Ascending aorta (tissue), 2 donors: ENCODE results near the gene FOCAD. TPM values are rescaled to one million over a fixed set of nuclear protein-coding genes. Genes with fewer than 3 reads are reported as not detected.

ENCODE experiments used
- DNase-seq, 2 donors: peaks; one replicate each; pipeline ENCODE4 v3.0.0-alpha.2; 2019; ENCODE audit warnings: low spot score in 2 of 2
- H3K27ac ChIP-seq, 2 donors: fragments of 200-600 bp; sonication (generic); one replicate each; pipeline ENCODE4 v1.5.1; 2016 to 2017; ENCODE audit warnings: mild to moderate bottlenecking in 1 of 2
- H3K27me3 ChIP-seq: fragments of 200-600 bp; sonication (generic); one replicate; pipeline ENCODE4 v1.5.1; 2017
- H3K36me3 ChIP-seq, 2 donors: fragments of 200-600 bp; sonication (generic); one replicate each; pipeline ENCODE4 v1.5.1; 2016
- H3K4me1 ChIP-seq, 2 donors: fragments of 200-600 bp; sonication (generic); one replicate each; pipeline ENCODE4 v1.5.1; 2016 to 2017; ENCODE audit warnings: mild to moderate bottlenecking in 1 of 2
- H3K4me3 ChIP-seq, 2 donors: fragments of 200-600 bp; sonication (generic); one replicate each; pipeline ENCODE4 v1.5.1; 2016 to 2017; ENCODE audit warnings: mild to moderate bottlenecking in 1 of 2
- H3K9me3 ChIP-seq, 2 donors: fragments of 200-600 bp; sonication (generic); one replicate each; pipeline ENCODE4 v1.5.1; 2016
- intact Hi-C: fragments of 100-400 bp; cut with DNase I; formaldehyde crosslinking; loops from one replicate; pipeline ENCODE4 v1.15.1; 2023
- total RNA-seq: library from RNA; depleted of rRNA; stranded (reverse); fragments of >200 nt; gene quantifications from one replicate; pipeline ENCODE4 v1.1.0, GENCODE V29; 2016
- TF ChIP-seq, protein P1 (sequence below), 3 experiments: fragments of 200-600 bp in 2 of 3; fragments of 450-650 bp in 1 of 3; sonication (generic) in 2 of 3; IDR thresholded peaks; one replicate each; pipeline ENCODE4 v1.5.1; 2016 to 2019; ENCODE audit warnings: antibody characterized with exemption in 3 of 3, mild to moderate bottlenecking in 1 of 3, moderate library complexity in 1 of 3

Gene FOCAD
- total RNA-seq, 1 donor from 2014 or later: 64.3 TPM

GRCh38 chr9:20906326-20906725, 222.3 kb downstream of the FOCAD start:
- no peak for DNase-seq
- TF ChIP-seq, protein P1, sequence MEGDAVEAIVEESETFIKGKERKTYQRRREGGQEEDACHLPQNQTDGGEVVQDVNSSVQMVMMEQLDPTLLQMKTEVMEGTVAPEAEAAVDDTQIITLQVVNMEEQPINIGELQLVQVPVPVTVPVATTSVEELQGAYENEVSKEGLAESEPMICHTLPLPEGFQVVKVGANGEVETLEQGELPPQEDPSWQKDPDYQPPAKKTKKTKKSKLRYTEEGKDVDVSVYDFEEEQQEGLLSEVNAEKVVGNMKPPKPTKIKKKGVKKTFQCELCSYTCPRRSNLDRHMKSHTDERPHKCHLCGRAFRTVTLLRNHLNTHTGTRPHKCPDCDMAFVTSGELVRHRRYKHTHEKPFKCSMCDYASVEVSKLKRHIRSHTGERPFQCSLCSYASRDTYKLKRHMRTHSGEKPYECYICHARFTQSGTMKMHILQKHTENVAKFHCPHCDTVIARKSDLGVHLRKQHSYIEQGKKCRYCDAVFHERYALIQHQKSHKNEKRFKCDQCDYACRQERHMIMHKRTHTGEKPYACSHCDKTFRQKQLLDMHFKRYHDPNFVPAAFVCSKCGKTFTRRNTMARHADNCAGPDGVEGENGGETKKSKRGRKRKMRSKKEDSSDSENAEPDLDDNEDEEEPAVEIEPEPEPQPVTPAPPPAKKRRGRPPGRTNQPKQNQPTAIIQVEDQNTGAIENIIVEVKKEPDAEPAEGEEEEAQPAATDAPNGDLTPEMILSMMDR (IDR thresholded peaks at IDR 0.05): no peak

GRCh38 chr9:20908461-20908860, 224.4 kb downstream of the FOCAD start:
- TF ChIP-seq, protein P1 (IDR thresholded peaks at IDR 0.05): no peak
- H3K9me3 ChIP-seq: no peaks in the 10 kb centered on the region
- H3K4me3 ChIP-seq: no peak overlapping the region
- H3K36me3 ChIP-seq: no peaks in the 10 kb centered on the region
- DNase-seq: no peak
- H3K27me3 ChIP-seq: no peaks in the 10 kb centered on the region
- H3K4me1 ChIP-seq: no peaks in the 10 kb centered on the region
- intact Hi-C loops: no loop called here
- H3K27ac ChIP-seq: no peak overlapping the region

More at GRCh38 chr9:20906326-20906725, 222.3 kb downstream of the FOCAD start:
- H3K27ac ChIP-seq: no peak overlapping the region
- H3K4me1 ChIP-seq: no peaks in the 10 kb centered on the region
- no peaks in the 10 kb centered on the region for H3K9me3 ChIP-seq
- H3K27me3 ChIP-seq: no peaks in the 10 kb centered on the region
- no peaks in the 10 kb centered on the region for H3K36me3 ChIP-seq
- intact Hi-C loops: no loop called here
- H3K4me3 ChIP-seq: no peak overlapping the region

GRCh38 chr9:20914556-20914955, 230.5 kb downstream of the FOCAD start:
- TF ChIP-seq, protein P1 (IDR thresholded peaks at IDR 0.05): no peak
- no peaks in the 10 kb centered on the region for H3K27me3 ChIP-seq
- H3K27ac ChIP-seq: no peak overlapping the region
- no peak for DNase-seq
- H3K9me3 ChIP-seq: no peaks in the 10 kb centered on the region
- H3K36me3 ChIP-seq: peaks cover 0 to 16% of the 10 kb centered on the region in 2 donors
- no peak overlapping the region for H3K4me3 ChIP-seq
- intact Hi-C loops: no loop called here
- H3K4me1 ChIP-seq: no peaks in the 10 kb centered on the region

DNA sequence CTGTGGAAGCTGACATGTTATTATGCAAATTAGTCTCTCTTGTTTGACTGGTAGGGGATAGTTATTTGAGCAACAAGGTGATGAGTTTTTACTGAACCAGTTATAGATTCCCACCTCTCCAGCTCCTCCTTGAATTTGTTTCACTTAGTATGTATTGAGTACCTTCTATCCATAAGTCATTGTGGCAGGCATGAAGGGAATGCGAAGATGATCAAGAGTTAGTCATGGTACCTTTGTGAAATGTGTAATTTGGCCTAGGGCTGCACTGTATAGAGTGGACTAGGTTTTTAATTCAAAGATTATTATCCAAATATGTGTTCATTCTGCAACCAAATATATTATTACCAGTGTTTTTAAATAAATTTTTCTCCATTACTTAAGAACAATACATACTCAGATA, 237.3 kb downstream of the FOCAD start:
- Histone ChIP-seq H3K4me3 (no peak overlapping the region), H3K4me1 (no peaks in the 10 kb centered on the region), H3K36me3 (peaks cover 0 to 12% of the 10 kb centered on the region in 2 donors), H3K27ac (no peak overlapping the region), H3K27me3 (no peaks in the 10 kb centered on the region), H3K9me3 (no peaks in the 10 kb centered on the region)
- intact Hi-C loops: no loop called here
- no peak for DNase-seq
- TF ChIP-seq, protein P1 (IDR thresholded peaks at IDR 0.05): no peak

DNA sequence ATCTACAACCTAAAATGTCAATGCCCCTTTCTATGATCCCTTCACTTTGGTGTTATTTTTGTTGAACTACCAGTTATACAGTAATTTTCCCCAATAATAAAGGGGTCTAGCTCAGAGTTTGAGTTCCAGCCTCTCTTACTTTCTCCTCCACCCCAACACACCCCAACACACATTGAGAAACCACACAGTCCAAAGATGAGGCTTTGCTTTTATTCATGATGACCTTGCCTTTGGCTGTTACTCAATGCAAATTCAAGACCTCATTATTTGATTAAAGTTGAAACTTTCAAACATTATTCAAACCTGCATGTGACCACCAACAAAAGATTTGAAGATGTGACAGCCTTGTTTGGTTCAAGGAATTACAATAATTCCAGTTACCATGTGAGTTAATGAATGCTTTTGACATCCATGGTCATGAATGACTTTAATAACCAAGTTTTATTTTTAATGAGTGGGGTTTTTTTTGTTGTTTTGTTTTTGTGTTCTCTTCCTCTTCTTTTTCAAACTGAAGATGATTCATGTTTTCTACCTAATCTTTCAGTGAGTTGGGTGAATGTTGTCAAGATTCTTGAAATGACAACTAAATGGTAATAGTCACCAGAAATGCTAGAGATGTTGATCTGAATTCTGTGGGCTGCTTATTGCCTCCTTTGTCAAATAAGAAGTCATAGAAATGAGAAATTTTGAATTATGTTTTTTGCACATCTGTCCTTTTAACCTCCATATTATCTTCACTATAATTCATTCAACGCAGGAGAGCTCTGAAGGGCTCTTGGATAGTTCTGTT, 241.4 kb downstream of the FOCAD start:
- Histone ChIP-seq H3K4me1 (no peaks in the 10 kb centered on the region), H3K9me3 (no peaks in the 10 kb centered on the region), H3K4me3 (no peak overlapping the region), H3K36me3 (no peaks in the 10 kb centered on the region), H3K27ac (no peak overlapping the region), H3K27me3 (no peaks in the 10 kb centered on the region)
- DNase-seq: no peak
- TF ChIP-seq, protein P1 (IDR thresholded peaks at IDR 0.05): no peak
- intact Hi-C loops: no loop called here
